RKO (cell line): ENCODE data around the gene SLC39A8.
A peak's percentile ranks its signal among the peaks of the same experiment; 100 is the strongest.

Experiments
- DNase-seq: peaks from one replicate; pipeline ENCODE4 v3.0.0-alpha.2; 2016; ENCODE audit warnings: low spot score

Gene SLC39A8

DNA sequence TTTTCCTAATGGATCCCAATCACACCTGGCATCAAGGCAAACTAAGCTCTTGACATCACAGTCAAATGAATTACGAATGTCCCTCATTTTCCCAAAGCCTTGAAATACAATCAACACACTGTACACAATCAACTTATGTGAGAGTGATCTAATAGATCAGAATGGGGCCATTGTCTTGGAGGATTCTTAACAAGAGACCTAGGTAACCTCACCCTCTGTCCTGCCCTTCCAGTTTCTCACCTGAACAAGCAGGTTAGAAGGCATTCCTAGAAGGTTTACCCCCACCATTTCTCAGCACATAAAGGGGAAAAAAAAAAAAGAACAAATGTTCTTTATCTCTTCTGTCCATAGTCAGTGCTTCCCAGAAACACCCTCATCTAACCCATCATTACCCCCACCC is 6.3 kb downstream of the SLC39A8 start:
- DNase-seq: no peak

DNA sequence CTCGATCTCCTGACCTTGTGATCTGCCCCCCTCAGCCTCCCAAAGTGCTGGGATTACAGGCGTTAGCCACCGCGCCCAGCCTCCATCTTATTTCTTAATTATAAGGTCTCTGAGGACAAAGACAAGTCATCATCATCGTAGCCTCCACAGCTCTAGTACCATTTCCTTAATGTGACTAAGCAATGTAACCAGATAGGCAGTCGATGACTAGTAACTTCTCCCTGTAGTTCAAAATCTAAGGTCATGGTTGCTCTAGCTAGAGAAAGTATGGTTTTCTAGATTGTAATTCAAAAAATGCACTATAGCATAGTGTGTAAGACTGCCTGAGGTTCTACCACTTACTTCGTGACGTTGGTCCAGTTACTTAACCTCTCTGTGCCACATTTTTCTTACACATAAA is 6.9 kb downstream of the SLC39A8 start:
- DNase-seq: peak; percentile 16

DNA sequence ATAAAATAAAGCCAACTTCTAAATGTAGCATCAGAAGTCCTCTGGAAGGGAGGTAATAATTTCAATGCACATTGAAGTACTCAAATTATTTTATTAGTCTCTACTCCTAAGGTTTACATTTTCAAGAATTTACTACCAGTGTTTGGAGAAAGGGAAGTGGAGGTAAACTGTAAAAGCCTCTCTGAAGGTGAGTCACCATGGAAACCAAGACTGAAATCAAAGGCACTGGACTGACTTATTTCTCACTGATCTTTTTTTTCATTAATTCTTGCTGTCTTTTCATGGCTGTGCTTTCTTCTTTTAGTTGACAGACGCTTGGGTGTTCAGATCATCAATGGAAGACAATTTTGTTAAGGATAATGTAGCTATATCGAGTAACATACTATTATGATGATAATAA is 9.7 kb downstream of the SLC39A8 start:
- DNase-seq: no peak

DNA sequence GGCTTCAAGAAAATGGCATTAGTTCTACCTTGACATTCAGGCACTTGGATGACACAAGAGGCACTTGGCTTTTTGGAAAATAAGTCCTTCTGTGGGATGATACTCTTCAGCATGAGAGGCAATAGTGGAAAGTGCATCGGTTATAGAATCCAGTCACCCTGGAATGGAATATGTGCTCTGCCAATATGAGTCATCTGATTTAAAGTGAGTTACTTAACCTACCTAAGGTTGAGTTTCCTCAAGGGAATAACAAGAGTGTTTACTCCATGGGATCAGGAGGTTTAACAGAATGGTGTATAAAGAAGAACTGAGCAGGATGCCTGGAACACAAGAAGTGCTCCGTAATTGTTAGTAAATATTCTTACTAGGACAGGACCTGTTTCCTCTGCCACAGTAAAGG is 10.7 kb downstream of the SLC39A8 start:
- no peak for DNase-seq

DNA sequence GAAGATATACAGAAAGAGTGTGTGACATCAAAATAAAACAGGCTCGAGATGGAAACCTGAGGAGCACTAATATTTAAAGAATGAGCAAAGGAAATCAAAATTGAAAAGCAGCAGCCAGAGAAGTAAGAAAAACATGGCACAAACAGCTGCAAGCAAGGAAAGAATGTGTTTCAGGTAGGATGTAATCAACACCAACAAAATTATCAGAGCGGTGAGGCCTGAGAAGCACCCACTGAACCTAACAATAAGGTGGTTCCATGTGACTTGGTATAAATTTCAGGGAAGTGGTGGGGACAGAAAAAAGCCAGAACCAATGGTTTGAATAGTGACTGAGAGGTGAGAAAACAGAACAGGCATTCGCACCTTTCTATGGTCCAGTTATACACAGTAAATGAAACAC is 11.5 kb downstream of the SLC39A8 start:
- no peak for DNase-seq

DNA sequence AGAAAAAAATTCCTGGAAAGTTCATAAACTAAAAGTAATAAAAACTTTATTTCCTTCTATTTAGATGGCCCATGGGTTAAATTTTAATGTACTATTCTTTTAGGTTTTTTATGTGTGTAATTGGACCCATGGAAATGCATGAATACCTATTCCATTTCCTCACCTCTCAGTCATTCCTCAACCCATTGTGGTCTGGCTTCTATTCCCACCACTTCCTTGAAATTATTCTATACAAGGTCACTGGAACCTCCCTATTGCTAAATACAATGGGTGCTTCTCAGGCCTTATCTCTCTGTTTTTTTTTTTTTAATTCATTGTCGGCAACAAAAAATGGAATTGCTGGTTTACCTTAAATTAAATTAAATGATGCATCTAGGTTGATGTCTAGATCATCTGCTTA is 17.2 kb downstream of the SLC39A8 start:
- no peak for DNase-seq

DNA sequence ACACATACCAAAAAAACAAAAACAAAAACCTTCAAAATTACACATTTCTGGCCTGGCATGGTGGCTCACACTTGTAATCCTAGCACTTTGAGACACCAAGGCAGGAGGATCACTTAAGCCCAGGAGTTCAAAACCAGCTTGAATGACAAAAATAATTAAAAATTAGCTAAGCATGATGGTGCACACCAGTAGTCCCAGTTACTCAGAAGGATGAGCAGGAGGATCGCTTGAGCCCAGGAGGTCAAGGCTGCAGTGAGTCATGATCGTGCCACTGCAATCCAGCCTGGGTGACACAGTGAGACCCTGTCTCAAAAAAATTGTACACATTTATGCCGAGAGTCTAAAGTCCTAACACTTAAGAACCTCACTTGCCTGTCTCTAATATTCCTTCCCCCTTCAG is 18.3 kb downstream of the SLC39A8 start:
- DNase-seq: no peak

DNA sequence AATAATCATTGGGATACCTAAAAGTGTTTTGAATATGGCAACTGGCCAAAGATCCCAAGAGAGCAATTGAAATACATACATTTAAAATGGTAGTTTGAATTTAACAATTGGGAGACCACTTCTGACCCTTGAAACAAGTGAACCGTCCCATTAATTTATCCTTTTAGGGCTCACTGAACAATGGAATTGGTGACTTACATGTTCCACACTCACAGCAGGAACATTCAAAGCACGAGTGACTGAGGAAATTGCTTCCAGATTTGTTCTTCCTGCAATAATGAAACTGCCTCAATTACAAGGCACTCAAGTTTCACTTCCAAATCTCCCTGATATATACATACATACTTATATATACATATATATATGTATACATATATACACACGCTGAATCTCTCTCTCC is 20.6 kb downstream of the SLC39A8 start:
- no peak for DNase-seq

DNA sequence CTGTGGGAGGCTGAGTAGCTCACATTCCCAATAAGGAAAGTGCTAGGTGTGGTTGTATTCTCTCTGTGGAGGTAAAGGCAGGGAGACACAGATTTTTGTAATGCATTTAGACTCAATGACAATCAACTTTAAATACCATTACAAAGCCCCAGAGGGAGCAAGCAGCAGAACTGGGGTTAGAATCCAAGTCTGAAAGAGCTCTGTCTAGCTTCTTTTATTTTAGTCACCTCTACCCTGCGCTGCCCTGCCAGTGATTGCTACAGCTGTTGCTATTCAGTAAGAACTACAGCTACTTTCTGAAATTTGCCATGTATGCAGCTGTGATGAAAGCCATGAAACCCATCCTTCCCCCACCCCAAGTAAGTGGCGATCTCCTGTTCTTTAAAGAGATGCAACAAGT is 22.5 kb downstream of the SLC39A8 start:
- DNase-seq: no peak

DNA sequence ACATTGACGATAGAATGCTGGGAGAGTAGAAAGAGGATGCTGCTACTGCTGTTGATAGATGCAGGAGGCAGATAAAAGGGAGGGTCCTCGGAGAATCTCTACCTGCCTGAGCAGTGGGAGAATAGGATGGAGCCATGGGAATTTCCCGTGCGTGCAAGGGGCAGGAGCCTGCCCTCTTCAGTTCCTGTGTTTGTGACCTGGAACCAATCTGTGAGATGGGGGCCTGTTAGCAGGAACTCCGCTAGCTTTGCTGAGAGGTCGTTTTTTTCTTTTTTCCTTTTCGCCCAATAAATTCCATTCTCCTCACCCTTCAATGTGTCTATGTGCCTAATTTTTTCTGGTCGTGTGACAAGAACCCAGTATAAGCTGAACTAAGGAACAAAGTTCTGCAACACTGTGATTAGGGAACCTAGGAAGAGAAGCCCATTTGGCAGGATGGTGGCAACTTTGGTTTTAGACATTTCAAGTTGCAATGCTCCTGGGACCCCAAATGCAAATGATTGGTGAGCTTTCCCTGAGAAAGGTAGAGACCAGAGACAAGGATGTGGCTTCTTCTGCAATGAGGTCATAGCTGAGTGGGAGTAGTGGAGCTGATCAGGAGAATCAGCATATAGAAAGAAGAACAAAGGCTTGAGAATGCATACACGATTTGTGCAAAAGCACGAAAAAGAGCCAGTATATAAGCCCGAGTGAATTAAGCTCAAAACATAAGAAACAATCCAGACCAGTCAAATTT is 23.9 kb downstream of the SLC39A8 start:
- DNase-seq: no peak

DNA sequence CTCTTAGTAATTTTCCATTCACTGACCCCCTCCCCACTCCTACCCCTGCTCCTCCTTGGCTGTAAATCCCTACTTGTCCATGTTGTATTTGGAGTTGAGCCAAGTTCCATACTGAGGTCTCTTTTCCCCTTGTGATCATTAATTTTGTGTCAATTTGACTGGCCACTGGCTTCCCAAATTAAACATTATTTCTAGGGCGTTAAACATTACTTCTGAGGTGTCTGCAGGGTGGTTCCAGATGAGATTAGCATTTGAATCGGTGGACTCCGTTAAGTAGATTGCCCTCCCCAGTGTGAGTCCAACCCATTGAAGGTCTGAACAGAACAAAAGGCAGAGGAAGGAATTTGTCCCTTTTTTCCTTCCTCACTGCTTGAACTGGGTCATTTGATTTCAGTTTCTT is 25.7 kb downstream of the SLC39A8 start:
- DNase-seq: no peak

DNA sequence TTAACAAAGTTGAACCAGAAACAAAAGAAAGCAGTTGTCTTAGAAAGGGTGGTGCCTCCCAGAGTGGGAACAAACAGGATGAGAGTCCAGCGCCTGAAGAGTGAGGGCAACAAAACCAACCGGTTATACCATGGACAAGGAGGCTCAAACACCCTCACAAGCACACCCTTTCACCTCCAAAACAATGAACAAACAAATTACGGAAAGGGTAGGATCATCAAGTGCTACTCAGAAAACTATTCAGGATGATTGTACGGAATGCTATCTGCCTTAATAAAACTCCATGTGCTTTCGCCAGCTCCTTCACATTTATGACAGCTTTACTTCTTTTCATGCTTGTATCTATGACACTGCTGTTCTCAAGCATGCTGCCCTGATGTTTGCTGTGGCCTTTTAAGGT is 26.8 kb downstream of the SLC39A8 start:
- DNase-seq: no peak

DNA sequence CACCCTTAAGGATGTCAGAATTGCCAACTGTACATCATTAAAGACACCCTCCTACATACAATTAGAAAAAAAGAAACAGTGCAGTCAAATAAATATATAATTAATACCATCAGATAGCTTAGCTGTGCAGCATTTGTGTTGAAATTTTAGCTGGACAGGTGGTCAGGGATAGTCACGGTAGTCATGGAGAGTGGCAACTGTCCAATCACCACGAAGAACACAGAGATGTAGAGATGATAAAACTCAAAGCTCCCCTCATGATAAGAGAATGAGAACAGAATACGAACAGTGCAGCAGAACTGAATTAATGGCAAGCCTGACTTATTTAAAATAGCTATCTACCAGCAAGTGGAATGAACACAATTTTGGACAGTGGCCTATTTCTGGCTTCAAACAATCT is 27.2 kb downstream of the SLC39A8 start:
- DNase-seq: no peak

DNA sequence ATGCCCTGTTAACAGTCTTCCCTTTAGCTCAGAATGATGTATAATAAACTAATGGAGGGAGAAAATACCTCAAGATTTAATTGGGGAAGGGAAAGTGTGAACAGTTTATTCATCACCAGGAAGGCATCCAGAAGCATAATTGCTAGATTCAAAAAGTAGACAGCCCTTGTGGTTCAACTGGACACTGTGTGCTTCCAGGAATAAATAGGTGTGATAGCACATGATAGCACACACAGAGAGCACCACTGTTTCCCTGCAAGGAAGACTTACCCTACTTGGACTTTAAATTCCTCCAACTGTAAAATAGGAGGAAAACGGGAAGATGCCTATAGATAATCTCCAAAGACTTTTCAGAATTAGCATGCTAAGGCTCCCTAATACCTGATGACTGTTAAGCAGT is 27.8 kb downstream of the SLC39A8 start:
- DNase-seq: no peak

DNA sequence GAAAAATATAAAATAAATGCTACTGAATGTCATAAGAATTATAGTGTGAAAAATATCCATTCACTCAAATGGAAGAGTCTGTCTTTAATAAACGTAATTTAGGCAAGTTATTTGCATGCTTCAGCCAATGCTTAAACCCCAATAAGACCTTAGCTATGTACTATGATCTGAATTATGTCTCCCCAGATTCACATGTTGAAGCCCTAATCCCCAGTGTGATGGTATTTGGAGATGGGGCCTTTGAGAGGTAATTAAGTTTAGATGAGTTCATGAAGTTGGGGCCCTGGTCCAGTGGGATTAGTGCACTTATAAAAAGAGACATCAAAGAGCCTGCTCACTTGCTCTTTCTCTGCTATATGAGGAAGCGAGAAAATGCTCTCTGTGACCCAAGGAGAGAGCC is 28.7 kb downstream of the SLC39A8 start:
- DNase-seq: no peak

DNA sequence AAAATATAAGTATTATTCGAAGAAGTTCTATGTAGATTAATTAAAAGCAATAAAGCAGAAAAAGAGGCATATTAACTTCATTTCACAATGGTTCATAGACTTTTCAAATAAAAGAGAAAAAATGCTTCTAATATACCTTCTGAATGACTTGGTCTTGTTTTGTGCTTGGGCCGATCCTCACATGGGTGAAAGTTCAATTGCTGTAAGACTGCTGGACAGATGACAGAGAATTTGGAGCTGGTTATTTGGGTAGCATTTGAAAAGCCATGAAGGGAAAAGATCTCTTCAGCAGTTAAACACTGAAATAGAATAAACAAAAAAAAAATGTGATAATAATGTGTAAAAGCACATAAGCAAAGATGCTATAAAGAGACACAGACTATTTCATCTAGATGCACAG is 29.8 kb downstream of the SLC39A8 start:
- DNase-seq: no peak

DNA sequence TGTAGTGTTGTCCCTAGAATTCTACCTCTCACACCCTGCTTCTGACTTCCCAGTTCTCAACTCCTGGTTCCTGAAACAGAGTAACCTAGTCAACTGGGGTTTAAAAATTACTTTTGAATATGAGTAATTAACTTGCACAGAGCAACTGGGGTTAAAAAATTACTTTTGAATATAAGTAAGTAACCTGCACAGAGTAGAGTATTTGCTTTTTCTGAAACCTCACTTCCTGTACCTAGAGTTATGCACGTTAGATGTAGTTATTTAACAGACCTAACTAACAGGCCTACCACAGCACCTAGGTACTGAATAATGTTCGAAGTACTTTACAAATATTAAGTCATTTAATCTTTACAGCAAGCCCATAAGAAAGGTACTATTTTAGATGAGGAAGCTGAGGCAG is 32.9 kb downstream of the SLC39A8 start:
- no peak for DNase-seq

DNA sequence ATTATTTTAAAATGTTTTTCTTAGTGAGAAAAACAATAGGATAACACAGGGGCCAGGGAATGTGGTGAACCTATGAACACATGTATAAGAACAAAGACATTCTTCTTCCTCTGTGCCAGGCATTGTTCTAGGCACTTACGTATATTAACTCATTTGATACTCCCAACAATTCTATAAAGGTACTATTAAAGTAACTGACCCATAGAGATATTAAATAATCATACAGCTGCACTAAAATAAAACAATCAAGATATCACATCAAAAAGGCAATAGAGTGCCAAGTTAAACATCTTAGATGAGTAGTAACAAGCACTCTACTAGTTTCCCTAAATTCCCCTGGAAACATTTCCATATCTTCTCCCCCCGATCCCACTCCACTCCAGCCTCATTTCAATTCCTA is 33.4 kb downstream of the SLC39A8 start:
- no peak for DNase-seq

DNA sequence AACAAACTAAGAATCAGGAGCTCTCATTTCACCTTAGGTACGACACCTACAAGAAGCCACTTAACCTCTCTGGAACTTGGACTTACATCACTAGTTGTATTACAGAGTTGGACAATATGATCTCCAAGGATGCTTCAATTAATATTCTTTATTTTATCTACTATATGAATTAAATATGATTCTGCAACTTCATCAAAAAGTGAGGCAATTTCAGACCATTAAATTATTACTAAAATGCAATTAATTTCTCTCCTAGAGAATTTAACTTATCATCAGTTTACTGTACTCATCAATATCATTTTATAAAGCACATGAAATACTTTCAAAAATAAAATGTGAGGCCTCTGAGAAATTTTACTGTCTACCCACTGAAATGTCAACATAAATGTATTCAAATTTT is 33.9 kb downstream of the SLC39A8 start:
- DNase-seq: no peak

DNA sequence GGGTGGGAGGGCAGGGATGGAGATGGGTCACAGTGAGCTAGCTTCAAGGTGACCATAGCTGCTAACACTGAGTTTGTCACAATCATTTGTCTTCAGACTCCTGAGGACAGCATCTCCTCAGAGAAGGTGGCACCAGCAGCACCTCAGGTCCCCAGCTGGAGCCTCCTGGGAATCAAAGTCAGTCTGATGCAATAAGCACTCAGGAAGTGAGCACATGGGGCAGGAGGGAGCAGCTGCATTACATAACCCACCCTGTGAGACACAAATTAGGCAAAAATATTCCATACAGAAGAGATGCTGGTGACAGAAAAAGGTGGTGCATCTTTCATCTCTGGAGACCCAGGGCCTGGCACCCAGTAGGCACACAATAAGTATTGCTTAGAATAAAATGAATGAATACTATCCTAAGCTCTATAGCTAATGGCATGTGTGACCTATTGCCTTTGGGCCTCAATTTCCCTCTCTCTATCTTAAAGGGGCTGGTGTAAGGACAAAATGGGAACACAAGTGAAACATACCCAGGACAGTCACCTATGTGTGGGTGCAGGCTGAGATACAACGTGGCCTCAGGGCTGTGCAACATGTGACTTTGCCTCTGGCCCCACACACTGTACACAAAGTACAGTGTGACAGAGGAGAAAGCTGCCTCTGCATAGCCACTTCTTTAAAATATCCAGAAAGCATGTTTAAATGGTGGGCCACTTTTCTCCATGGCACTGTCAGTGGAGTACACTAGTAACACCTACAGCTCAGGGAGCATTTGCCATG is 37.1 kb downstream of the SLC39A8 start:
- DNase-seq: peak; percentile 49

DNA sequence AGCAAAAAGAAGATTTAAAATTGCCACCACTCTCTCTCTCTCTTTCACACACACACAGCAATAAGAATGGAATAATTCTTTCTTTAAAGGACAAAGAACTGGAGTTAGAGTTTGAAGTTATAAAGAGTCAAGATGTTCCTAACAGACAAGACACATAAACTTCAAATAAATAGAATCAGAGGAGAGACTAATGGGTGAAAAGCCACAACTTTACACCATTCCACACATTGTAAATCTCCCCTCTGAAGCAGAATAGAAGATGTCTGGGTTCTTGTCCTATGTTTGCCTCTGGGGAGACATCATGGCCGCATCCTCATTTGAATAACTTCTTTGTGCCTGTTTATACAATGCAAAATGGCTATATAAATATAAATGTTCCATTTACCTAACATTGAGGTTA is 39.6 kb downstream of the SLC39A8 start:
- DNase-seq: no peak

DNA sequence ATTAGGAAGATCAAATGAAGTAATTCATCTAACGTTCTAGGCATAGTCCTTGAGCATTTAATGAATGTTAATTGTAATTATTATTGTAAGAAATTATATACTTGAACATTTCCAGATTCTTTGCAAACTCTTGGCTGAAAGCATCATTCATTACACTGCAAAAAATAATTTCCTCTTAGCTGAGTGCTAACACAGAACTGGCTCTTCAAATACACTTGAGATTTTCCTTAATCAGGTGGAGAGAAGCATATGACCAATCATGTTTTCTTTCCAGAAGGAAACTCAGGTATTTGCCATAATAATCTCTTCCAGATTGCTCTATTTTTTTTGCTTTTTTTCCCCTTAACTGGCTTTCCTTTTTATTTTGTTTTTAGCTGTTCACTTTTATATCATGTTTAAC is 42.5 kb downstream of the SLC39A8 start:
- no peak for DNase-seq

DNA sequence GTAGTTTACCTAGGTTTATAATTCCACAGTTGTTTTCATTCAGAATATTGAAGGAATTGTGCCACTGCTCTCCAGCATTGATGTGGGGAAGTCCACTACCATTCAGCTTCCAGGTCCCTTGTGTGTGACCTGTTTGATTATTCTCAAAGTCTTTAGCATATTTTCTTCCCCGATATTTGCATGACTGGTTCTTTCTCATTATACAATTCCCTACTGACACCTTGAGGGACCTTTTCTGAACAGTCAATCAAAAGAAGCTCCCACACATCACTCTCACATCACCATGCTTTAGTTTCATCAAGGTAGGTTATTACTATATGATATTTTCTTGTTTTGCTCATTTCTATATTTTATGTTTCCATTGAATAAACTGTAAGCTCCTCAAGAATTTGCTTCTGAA is 44.1 kb downstream of the SLC39A8 start:
- DNase-seq: no peak
